Airway epithelial cell (primary cell): ENCODE results near the gene HCN1. TPM values are rescaled to one million over a fixed set of nuclear protein-coding genes. Genes with fewer than 3 reads are reported as not detected.

Source experiments
- total RNA-seq: library from RNA; depleted of rRNA; stranded (reverse); fragments of >200 nt; gene quantifications from 2 replicates; pipeline ENCODE4 v1.2.3, GENCODE V29; 2015

Gene HCN1
- total RNA-seq = not detected in 2 replicates

DNA sequence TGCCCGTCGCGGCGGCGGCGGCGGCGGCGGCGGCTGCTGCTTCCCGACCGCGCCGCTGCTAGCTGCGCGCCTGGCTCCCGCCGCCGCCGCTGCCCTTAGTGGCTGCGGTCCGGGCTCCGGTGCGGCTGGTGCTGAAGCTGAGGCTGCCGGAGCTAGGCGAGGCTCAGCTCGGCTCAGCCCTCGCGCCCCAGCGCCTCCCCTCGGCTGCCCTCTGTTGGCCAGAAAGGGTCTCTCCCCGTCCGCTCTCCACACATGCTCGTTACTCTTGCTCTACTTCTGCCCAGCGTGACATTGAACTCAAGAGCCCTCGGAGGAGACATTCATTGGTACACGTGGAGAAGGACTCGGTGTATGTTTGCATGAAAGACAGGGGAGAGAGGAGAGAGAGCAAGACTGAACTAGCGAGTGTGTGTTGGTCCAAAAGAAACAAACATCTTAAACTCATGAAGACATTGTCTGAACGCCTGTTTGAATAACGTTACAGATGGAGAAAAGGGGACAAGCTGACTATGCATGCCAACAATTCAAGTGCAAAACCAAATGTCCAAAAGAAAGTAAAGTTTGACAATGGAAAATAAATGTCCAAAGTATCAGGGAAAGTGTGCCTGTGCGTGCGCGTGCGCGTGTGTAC is at the start of gene HCN1:
TSS of gene HCN1 (minus strand) at position 175 of the 631 bp plus-strand sequence.

